WTC11 (cell line): ENCODE data around the gene TRMT2A.

ENCODE experiments used
- ATF1 ChIP-seq: sonication (generic); formaldehyde crosslinking; IDR thresholded peaks from 2 replicates; pipeline ENCODE4 v1.8.1; 2023; ENCODE audit warnings: mild to moderate bottlenecking, moderate library complexity, missing genetic modification reagents
- CBFB ChIP-seq: sonication (generic); formaldehyde crosslinking; IDR thresholded peaks from 2 replicates; pipeline ENCODE4 v1.8.1; 2022; ENCODE audit warnings: mild to moderate bottlenecking, low read depth, missing genetic modification reagents
- CREB1 ChIP-seq: sonication (generic); formaldehyde crosslinking; IDR thresholded peaks from 2 replicates; pipeline ENCODE4 v1.8.0; 2023; ENCODE audit warnings: mild to moderate bottlenecking, missing genetic modification reagents
- CTCF ChIP-seq: fragments of 200-600 bp; IDR thresholded peaks from 2 replicates; pipeline ENCODE4 v1.8.0; 2022; ENCODE audit warnings: antibody characterized with exemption
- E2F4 ChIP-seq: sonication (generic); formaldehyde crosslinking; IDR thresholded peaks from 2 replicates; pipeline ENCODE4 v1.8.1; 2022; ENCODE audit warnings: low read depth, mild to moderate bottlenecking, moderate library complexity, missing genetic modification reagents, borderline replicate concordance
- FOXJ3 ChIP-seq: sonication (generic); formaldehyde crosslinking; IDR thresholded peaks from 2 replicates; pipeline ENCODE4 v1.9.0; 2021; ENCODE audit warnings: missing genetic modification reagents, mild to moderate bottlenecking, borderline replicate concordance
- MXD4 ChIP-seq: fragments of 250-450 bp; sonication (Bioruptor Pico); IDR thresholded peaks from 2 replicates; pipeline ENCODE4 v1.8.0; 2021; ENCODE audit warnings: mild to moderate bottlenecking, moderate library complexity, borderline replicate concordance
- TF ChIP-seq, protein P1 (sequence below): sonication (generic); formaldehyde crosslinking; IDR thresholded peaks from 2 replicates; pipeline ENCODE4 v1.8.1; 2023; ENCODE audit warnings: mild to moderate bottlenecking, missing genetic modification reagents, borderline replicate concordance
- TF ChIP-seq, protein P2 (sequence below): sonication (generic); formaldehyde crosslinking; IDR thresholded peaks from 2 replicates; pipeline ENCODE4 v1.8.0; 2022; ENCODE audit warnings: mild to moderate bottlenecking, missing genetic modification reagents

- no peak for TF ChIP-seq CTCF
- TF ChIP-seq, protein P1, sequence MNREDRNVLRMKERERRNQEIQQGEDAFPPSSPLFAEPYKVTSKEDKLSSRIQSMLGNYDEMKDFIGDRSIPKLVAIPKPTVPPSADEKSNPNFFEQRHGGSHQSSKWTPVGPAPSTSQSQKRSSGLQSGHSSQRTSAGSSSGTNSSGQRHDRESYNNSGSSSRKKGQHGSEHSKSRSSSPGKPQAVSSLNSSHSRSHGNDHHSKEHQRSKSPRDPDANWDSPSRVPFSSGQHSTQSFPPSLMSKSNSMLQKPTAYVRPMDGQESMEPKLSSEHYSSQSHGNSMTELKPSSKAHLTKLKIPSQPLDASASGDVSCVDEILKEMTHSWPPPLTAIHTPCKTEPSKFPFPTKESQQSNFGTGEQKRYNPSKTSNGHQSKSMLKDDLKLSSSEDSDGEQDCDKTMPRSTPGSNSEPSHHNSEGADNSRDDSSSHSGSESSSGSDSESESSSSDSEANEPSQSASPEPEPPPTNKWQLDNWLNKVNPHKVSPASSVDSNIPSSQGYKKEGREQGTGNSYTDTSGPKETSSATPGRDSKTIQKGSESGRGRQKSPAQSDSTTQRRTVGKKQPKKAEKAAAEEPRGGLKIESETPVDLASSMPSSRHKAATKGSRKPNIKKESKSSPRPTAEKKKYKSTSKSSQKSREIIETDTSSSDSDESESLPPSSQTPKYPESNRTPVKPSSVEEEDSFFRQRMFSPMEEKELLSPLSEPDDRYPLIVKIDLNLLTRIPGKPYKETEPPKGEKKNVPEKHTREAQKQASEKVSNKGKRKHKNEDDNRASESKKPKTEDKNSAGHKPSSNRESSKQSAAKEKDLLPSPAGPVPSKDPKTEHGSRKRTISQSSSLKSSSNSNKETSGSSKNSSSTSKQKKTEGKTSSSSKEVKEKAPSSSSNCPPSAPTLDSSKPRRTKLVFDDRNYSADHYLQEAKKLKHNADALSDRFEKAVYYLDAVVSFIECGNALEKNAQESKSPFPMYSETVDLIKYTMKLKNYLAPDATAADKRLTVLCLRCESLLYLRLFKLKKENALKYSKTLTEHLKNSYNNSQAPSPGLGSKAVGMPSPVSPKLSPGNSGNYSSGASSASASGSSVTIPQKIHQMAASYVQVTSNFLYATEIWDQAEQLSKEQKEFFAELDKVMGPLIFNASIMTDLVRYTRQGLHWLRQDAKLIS (CRISPR knock-in tag), result no peak
- TF ChIP-seq, protein P2, sequence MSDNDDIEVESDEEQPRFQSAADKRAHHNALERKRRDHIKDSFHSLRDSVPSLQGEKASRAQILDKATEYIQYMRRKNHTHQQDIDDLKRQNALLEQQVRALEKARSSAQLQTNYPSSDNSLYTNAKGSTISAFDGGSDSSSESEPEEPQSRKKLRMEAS (CRISPR knock-in tag), result no peak
- TF ChIP-seq CBFB, result no peak
- TF ChIP-seq ATF1 (CRISPR knock-in tag), result no peak
- no peak for TF ChIP-seq E2F4 (CRISPR knock-in tag)
- TF ChIP-seq CREB1 (CRISPR knock-in tag), result no peak
- no peak for TF ChIP-seq MXD4 (CRISPR knock-in tag)
- TF ChIP-seq FOXJ3 (CRISPR knock-in tag), result no peak
Measured at GRCh38 chr22:20099099-20099711, 17.8 kb downstream of the TRMT2A start.
